Effector memory CD4-positive, alpha-beta T cell (primary cell): ENCODE data around the gene ZNF619.
A peak's percentile ranks its signal among the peaks of the same experiment; 100 is the strongest.

ENCODE experiments used
- DNase-seq, 3 donors: peaks; one replicate each; pipeline ENCODE4 v3.0.0-alpha.2; 2020
- H3K27ac ChIP-seq: 2 replicates; pipeline ENCODE4 v1.7.0; 2013; ENCODE audit warnings: mild to moderate bottlenecking, low read length, moderate library complexity; ENCODE audit not compliant: insufficient read depth, poor library complexity, severe bottlenecking
- H3K27me3 ChIP-seq: replicated peaks from 2 replicates; pipeline ENCODE4 v1.7.0; 2013; ENCODE audit warnings: mild to moderate bottlenecking, low read length; ENCODE audit not compliant: insufficient read depth, control insufficient read depth, poor library complexity, severe bottlenecking
- H3K36me3 ChIP-seq: 2 replicates; pipeline ENCODE4 v1.7.0; 2013; ENCODE audit warnings: mild to moderate bottlenecking, low read length, moderate library complexity; ENCODE audit not compliant: control insufficient read depth, insufficient read depth
- H3K4me1 ChIP-seq: 2 replicates; pipeline ENCODE4 v1.7.0; 2013; ENCODE audit warnings: low read length, mild to moderate bottlenecking; ENCODE audit not compliant: control insufficient read depth, insufficient read depth, poor library complexity, severe bottlenecking
- H3K4me3 ChIP-seq: 2 replicates; pipeline ENCODE4 v1.7.0; 2013; ENCODE audit warnings: low read length, low read depth, mild to moderate bottlenecking; ENCODE audit not compliant: insufficient read depth, poor library complexity, severe bottlenecking
- H3K9me3 ChIP-seq: 2 replicates; pipeline ENCODE4 v1.7.0; 2013; ENCODE audit warnings: mild to moderate bottlenecking, low read length, moderate library complexity; ENCODE audit not compliant: control insufficient read depth

Gene ZNF619

DNA sequence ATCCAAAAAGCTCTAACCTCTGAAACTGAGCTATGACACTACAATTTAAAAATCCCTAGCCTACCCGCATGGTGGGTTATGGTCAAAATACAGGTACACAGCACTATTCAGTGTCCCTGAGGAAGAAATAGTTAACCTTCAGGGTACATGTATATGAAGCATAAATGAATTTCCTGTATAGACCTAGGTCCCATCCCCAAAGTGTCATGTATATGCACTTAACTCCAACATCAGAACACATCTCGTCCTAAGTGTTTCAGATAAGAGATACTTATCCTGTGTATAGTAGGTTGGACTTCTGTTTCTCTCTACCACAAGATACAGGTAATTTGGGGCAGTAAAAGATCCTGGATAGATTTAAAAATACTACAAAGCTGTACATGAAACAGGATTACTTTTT is 13.3 kb upstream of the ZNF619 start:
- no peak overlapping the region for H3K4me3 ChIP-seq
- no peaks in the 10 kb centered on the region for H3K27me3 ChIP-seq
- peaks cover 21% of the 10 kb centered on the region for H3K4me1 ChIP-seq
- H3K36me3 ChIP-seq, result peaks cover 41% of the 10 kb centered on the region
- no peak for DNase-seq
- H3K27ac ChIP-seq, result no peak overlapping the region
- H3K9me3 ChIP-seq, result no peaks in the 10 kb centered on the region

DNA sequence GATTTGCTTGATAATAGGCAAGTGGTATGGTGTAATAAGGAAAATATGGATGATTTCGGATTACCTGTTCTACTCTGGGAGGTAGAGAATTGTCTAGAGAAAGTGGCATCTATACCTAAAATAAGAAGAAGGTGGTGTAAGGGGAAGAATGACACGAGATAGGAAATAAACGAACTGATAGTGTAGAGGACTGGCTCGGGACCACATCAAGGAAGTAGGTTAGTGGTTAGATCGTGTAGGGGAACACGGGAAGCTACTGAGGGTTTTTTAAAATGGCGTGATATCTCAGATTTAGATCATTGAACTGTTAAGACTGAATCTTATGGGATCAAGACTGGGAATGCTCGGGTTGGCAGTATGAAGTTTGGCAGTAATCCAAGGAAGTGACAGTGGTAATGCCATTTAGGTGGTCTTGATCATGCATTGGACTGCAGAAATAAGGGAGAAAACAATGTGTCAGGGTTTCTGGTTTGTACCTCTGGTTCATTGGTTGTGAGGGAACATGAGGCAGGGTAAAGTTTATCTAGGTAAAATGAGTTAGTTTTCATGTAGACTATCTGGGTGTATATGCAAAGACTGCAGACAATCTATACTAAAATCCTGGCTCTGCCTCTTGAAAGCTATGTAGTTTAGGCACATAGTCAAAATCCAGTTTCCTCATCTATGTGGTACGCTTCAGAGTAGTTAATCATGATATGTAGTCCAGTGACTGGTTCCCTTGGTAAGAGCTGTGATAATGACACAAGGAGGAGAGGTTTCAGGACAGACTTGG is 12.4 kb upstream of the ZNF619 start:
- DNase-seq, result peak in 2 of 3 donors; percentile 9 to 30
- H3K4me3 ChIP-seq, result no peak overlapping the region
- peak overlapping the region; percentile 13 for H3K27ac ChIP-seq
- H3K36me3 ChIP-seq, result peaks cover 33% of the 10 kb centered on the region
- H3K4me1 ChIP-seq, result peaks cover 14% of the 10 kb centered on the region
- H3K9me3 ChIP-seq, result no peaks in the 10 kb centered on the region
- H3K27me3 ChIP-seq, result no peaks in the 10 kb centered on the region

DNA sequence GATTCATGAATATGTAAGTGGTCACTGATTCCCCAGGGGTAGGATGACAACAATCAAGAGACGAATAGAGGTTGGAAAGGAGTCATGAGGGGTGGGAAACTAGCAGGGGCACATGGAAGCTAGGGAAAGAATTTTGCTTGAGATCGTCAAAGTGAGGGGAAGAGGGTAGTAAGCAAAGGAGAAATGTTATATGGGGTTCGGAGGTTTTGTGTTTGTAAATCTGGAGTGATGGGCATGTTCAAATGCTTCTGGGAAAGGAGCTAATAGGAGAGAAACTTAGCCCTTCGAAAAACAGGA is 11.9 kb upstream of the ZNF619 start:
- Histone ChIP-seq H3K27me3 (no peaks in the 10 kb centered on the region), H3K36me3 (peaks cover 29% of the 10 kb centered on the region), H3K4me3 (no peak overlapping the region), H3K27ac (no peak overlapping the region), H3K4me1 (peaks cover 14% of the 10 kb centered on the region), H3K9me3 (no peaks in the 10 kb centered on the region)
- DNase-seq, result no peak

DNA sequence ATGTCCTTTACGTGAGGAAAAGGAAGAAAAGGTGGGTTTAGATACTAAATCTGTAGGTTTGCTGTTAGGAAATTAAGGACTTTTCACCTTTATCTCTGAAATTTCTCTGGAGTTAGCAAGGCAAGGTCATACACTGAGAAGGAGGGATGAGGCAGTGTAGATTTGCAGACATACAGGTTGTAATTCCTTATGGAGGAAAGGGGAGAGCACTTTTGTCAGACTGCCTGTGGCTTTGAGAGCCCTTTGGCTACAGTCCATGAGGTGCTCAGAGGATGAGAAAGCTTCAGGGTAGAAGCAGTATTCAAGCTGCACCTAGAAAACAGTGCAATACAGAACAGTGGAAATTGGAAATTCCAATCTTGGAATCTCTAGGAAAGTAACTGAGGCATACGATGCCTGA is 11.5 kb upstream of the ZNF619 start:
- Histone ChIP-seq H3K36me3 (peaks cover 25% of the 10 kb centered on the region), H3K4me3 (no peak overlapping the region), H3K27me3 (no peaks in the 10 kb centered on the region), H3K27ac (no peak overlapping the region), H3K4me1 (peaks cover 14% of the 10 kb centered on the region), H3K9me3 (no peaks in the 10 kb centered on the region)
- no peak for DNase-seq

DNA sequence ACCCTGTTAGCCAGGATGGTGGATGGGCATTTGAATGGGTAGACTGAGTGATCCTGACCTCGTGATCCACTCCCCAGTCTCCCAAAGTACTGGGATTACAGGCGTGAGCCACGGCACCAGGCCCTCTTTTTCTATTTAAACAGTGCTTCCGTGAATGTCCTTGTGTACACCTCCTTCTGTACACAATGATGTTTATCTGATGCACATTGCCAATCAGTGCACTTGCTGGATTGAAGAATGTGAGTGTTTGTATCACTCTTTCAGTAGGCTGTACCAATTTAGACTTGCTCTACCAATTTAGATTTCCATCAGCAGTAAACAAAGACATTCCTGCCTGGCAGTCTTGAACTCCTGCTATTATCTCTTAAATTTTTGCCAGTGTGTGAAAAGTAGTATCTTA is 8.9 kb upstream of the ZNF619 start:
- Histone ChIP-seq H3K4me1 (peaks cover 14% of the 10 kb centered on the region), H3K9me3 (no peaks in the 10 kb centered on the region), H3K4me3 (no peak overlapping the region), H3K36me3 (peaks cover 16% of the 10 kb centered on the region), H3K27ac (no peak overlapping the region), H3K27me3 (no peaks in the 10 kb centered on the region)
- no peak for DNase-seq

DNA sequence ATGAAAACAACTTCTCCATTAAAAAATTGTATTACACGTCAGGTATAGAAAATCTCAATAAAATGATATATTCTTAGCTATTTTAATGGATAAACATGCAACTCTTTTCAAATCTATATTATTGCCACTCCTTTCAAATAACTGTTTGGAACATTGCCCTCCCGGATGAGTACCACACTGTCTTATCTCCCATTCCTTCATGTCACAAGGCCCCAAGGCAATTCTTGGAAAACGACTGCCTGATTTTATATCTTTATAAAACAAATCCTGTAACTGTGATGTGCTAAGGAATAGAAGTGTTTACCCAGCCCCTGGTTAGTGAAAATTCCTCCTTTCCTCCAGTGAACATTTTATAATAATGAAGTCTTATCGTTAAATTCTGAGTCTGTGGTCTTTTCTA is 6.2 kb upstream of the ZNF619 start:
- no peaks in the 10 kb centered on the region for H3K9me3 ChIP-seq
- no peaks in the 10 kb centered on the region for H3K4me1 ChIP-seq
- H3K27me3 ChIP-seq, result no peaks in the 10 kb centered on the region
- DNase-seq, result no peak
- no peak overlapping the region for H3K4me3 ChIP-seq
- H3K27ac ChIP-seq, result no peak overlapping the region
- H3K36me3 ChIP-seq, result peaks cover 3% of the 10 kb centered on the region

DNA sequence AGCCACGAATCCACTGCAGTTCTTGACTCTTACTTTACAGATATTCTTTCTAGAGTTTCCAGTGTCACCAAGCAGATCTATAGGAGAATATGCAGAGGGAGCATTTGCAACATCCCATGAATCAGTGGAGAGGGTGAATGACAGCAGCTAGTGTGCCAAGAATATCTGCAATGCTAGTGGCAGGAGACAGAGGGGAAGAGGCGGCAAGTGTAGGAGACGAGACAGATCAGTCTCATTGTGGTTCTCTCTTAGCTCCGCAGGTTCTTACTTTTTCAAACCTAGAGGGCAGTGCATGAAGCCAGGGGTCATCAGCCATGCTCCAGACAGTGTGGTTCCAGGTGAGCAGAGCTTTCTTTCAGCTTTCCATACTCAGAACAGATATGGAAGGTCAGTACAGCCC is 744 bp downstream of the ZNF619 start:
- H3K27ac ChIP-seq, result no peak overlapping the region
- DNase-seq, result no peak

DNA sequence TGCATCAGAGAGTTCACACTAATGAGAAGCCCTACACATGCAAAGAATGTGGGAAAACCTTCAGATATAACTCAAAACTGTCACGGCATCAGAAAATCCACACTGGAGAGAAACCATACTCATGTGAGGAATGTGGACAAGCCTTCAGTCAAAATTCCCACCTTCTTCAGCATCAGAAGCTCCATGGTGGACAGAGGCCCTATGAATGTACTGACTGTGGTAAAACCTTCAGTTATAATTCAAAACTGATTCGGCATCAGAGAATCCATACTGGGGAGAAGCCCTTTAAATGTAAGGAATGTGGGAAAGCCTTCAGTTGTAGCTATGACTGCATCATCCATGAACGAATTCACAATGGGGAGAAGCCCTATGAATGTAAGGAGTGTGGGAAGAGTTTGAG is 10.2 kb downstream of the ZNF619 start:
- Histone ChIP-seq H3K27ac (no peak overlapping the region), H3K4me1 (peaks cover 6% of the 10 kb centered on the region), H3K9me3 (peaks cover 8% of the 10 kb centered on the region), H3K36me3 (peaks cover 23% of the 10 kb centered on the region), H3K4me3 (no peak overlapping the region), H3K27me3 (no peaks in the 10 kb centered on the region)
- DNase-seq, result no peak

More for the DNA sequence above, 744 bp downstream of the ZNF619 start:
- H3K9me3 ChIP-seq, result no peaks in the 10 kb centered on the region
- H3K4me1 ChIP-seq, result peaks cover 4% of the 10 kb centered on the region
- H3K4me3 ChIP-seq, result peak overlapping the region; percentile 81
- H3K27me3 ChIP-seq, result no peaks in the 10 kb centered on the region
- no peaks in the 10 kb centered on the region for H3K36me3 ChIP-seq

DNA sequence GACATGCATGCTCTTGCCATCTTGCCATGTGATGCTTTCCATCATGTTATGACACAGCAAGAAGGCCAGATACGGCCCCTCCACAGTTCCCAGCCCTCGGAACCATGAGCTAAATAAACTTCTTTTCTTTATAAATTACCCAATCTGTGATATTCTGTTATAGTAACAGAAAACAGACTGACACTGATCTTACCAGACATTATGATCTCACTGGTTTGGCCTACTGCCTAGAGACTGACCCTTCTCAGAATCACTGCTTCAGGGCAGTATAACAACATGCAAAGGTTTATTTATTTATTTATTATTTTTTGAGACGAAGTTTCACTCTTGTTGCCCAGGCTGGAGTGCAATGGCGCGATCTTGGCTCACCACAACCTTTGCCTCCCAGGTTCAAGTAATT is 14.0 kb downstream of the ZNF619 start:
- Histone ChIP-seq H3K36me3 (peaks cover 17% of the 10 kb centered on the region), H3K27me3 (no peaks in the 10 kb centered on the region), H3K4me3 (no peak overlapping the region), H3K9me3 (peaks cover 8% of the 10 kb centered on the region), H3K27ac (no peak overlapping the region), H3K4me1 (no peaks in the 10 kb centered on the region)
- no peak for DNase-seq

DNA sequence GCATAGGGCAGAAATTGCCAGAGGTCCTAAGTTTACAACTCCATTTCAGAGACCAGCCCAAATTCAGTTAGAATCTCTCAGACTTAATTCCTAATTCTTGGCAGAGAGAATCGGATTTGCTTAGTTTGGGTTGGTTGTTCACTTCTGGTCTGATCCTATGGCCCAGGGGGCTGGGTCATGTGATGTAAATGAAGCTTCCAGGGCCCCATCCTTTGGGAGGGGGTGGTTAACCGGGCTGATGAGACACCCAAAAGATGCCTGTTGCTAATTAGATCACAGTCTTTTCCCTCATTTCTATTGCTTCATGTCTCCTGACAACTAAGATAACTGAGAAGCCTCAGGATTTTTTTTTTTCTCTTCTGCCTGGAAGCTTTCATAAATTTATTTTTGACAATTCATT is 17.8 kb downstream of the ZNF619 start:
- H3K4me1 ChIP-seq, result no peaks in the 10 kb centered on the region
- H3K4me3 ChIP-seq, result no peak overlapping the region
- no peaks in the 10 kb centered on the region for H3K9me3 ChIP-seq
- DNase-seq, result no peak
- no peak overlapping the region for H3K27ac ChIP-seq
- H3K27me3 ChIP-seq, result no peaks in the 10 kb centered on the region
- H3K36me3 ChIP-seq, result no peaks in the 10 kb centered on the region
